Activated CD4-positive, CD25-positive, alpha-beta regulatory T cell treated with anti-CD3 and anti-CD28 coated beads, Interleukin-2, amount 50 U/mL, for 24 hours (primary cell): ENCODE data around the gene MRPL33.

Experiments used
- ATAC-seq, 2 donors: fragments of 150-1000 bp; cut with Tn5 transposase; one replicate each; pipeline ENCODE4 v1.10.0; 2021; ENCODE audit warnings: mild to moderate bottlenecking in 1 of 2, moderate library complexity in 1 of 2

Gene MRPL33

DNA sequence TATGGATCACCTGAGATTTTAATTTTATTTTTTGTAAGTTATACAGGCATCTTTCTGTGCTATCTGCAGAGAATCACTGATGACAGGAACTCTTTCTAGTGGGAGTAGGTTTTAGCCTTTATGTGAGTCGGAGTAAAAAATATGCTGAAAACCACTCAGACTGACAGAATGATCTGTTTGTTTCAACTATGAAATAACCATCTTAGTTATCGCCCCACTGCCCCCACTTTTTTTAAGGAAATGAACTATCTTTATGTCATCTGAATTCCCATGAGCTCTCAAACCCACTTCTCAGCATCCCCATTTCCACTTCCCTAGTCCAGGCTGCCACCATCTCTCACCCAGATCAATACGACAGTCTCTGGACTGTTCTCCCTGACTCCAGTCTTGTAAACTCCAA is 38.9 kb downstream of the MRPL33 start:
- no peak for ATAC-seq

DNA sequence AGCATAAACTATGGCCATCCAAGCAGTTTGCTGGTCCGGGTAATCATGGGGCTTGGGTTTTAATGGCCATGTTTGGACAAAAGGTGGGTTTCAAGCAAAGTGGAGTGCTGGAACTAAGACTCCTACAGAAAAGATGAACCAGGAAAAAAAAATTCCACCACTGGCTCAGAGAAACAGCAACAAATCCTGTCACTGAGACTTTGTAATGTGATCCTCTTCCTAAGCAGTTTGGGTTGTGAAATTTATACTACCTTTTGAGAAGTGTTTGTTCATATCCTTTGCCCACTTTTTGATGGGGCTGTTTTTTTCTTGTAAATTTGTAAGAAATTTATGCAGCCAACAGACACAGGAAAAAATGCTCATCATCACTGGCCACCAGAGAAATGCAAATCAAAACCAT is 40.2 kb downstream of the MRPL33 start:
- no peak for ATAC-seq

DNA sequence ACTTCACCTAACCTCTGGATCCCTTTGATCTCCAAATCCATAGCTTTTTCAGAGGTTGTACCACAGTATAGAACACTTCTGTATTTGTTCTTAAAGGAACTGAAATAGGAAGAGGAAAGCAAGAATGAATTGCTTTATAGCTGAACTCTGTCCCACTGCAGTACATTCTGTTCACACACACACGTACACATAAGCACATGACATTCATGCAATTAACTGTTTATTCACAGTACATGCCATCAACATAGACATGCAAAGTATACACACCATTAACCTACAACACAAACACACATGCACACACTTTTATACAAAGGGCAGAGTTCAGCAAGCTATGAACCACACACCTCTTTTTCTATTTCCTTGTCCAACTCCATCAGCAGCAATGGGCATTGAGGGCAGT is 43.2 kb downstream of the MRPL33 start:
- ATAC-seq, result no peak

DNA sequence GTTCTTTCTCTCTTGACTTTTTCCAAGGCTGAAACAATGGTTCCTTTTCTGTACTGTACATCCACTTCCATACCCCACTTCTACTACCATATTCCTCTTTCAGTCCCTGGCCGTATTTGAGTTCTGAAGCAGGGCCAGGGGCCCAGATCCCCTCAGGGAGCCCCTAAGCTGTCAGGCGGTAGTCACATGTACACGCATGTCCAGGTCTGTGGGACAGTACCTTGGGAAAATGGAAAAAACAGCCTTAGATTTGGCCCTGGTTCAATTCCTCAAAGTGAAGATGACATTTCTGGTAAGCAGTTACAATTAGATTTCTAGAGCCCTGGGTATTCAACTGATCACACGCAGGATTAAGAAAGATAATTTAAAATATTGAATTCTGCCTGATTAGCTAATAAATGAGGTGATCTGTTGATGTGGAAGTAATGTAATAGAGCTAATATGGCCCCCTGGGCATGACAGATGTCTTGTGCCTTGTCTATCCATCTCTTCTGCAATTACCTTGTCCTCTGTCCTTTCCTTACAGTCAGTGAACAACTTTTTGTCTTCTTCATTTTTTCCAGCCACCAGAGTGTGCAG is 44.4 kb downstream of the MRPL33 start:
- ATAC-seq, result no peak

DNA sequence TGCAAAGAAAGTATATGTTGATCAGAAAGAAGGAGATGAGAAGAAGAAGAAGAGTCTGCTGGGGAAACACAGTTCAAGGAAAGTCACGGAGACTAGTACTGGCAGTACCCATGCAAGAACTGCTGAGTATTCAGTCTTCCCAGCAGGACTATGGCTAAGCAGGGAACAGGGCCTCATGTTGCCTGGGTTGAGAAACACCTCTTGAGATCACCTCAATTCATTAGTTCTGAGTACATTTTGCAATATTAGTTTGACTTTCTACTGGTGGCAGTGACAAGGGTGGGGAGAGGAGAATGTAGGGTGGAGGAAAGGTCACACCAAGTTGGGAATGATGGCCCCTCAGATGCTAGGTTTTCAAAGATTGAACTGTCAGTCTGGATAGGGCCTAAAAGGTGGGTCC is 50.5 kb downstream of the MRPL33 start:
- ATAC-seq, result no peak

DNA sequence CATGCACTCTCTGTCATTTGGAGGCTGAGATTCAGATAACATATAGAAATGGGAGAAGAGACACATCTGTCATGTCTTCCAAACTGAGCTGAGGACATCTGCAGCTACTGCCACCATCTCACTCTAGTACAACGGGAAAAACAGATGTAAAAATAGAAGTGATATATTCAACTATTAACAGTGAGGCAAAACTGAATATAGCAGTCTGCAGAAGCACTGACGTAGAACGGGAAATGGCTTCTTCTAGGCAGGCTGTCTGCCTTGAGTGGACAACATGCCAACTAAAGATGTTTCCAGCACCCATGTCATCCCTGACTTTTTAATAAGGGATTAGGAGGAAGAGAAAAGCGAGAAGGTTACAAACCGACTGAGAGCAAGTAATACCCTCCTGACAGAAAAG is 51.6 kb downstream of the MRPL33 start:
- ATAC-seq, result no peak

DNA sequence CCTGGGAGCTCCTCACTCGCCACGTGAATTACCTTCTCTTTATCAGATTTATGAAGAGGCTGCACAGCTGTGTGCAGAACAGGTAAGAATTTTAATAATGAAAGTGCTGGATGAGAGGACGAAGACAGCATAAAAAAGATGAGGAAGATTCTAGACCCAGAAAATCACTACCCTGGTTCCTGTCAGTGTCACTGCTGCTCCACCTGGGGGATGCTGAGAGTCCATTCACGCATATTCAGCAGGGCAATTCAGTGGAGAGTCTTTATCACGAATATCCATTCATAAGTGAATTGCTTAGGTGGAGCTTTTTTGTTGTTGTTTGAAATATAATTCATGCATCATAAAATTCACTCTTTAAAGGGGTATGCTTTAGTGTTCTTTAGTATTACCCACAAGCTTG is 52.0 kb downstream of the MRPL33 start:
- ATAC-seq, result no peak

DNA sequence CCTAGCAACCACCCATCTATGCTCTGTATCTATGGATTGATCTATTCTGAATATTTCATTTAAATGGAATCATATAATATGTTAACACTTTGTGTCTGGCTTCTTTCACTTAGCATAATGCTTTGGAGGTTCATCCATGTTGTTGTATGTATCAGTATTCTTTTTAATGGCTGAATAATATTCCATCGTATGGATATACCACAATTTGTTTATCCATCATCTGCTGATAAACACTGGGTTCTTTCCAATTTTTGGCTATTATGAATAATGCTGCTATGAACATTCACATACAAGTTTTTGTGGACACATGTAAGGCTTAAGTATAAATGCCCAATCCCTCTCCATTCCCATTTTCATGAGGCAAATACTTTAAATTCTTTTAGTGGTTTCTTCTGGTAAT is 52.9 kb downstream of the MRPL33 start:
- no peak for ATAC-seq

DNA sequence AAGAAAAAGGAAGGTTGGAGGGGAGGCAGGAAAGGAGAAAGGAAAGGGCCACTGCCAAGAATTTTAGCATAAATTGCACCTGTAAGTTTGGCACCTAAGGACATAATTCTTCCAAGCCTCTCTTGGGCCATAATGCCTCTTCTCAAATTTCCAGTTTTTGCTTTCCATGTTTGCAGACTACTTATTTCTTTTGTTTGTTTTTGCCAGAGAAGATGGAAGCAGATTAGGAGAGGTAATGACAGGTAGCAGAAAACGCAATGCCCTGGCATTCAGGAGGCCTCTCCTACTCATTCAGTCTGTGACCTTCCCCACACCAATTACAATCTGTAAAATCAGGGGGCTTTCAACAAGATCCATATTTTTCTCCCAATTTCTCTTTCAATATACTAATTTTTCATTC is 56.8 kb downstream of the MRPL33 start:
- no peak for ATAC-seq
